Choroid plexus epithelial cell (primary cell): ENCODE measurements around the gene MCFD2.

Experiments
- DNase-seq: peaks from one replicate; pipeline ENCODE4 v3.0.0-alpha.2; 2010; ENCODE audit warnings: low read depth
- H3K4me3 ChIP-seq: 2 replicates; pipeline ENCODE4 v1.5.1; 2011; ENCODE audit warnings: low read depth, mild to moderate bottlenecking, control low read depth, low read length, moderate library complexity
- TF ChIP-seq, protein P1 (sequence below): conservative IDR thresholded peaks from 2 replicates; pipeline ENCODE4 v1.5.1; 2011; ENCODE audit warnings: low read depth, mild to moderate bottlenecking, control low read depth, inconsistent platforms, low read length, moderate library complexity

MCFD2 gene

DNA sequence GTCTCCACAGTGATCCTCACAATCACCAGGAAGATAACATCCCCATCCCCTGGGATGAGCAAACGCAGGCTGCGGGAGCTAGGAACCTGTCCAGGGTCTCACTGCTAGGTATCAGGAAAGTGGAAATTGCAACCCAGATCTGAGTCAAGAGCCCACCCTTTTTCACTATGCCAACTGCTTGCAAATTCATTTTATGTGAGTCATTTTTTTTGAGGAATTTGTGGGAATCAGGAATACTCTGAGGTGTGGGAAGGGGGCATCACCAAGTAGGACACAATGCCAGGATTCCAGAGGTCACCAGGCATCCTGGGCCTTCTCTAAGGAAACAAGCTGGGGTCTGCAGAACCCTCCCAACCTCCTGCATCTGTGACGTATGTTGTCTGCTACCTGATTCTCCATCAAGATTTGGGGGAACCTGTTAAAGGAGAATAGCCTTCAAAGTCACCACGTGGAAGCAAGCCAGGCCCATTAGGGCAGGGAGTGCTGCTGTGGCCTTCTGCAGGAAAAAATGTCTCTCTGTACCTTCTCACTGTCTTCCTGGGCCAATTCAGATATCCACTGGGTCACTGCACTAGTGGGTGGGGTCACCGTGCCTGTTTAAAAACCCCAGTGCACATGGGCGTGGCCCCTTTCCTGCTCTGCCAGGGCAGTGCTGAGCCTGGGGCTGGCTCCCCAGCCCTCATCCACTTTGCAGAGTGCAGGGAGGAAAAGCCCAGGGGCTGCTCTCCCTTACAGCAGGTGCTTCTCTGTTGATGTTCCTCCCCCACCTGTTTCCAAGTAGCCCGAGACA is 50.2 kb downstream of the MCFD2 start:
- TF ChIP-seq, protein P1, sequence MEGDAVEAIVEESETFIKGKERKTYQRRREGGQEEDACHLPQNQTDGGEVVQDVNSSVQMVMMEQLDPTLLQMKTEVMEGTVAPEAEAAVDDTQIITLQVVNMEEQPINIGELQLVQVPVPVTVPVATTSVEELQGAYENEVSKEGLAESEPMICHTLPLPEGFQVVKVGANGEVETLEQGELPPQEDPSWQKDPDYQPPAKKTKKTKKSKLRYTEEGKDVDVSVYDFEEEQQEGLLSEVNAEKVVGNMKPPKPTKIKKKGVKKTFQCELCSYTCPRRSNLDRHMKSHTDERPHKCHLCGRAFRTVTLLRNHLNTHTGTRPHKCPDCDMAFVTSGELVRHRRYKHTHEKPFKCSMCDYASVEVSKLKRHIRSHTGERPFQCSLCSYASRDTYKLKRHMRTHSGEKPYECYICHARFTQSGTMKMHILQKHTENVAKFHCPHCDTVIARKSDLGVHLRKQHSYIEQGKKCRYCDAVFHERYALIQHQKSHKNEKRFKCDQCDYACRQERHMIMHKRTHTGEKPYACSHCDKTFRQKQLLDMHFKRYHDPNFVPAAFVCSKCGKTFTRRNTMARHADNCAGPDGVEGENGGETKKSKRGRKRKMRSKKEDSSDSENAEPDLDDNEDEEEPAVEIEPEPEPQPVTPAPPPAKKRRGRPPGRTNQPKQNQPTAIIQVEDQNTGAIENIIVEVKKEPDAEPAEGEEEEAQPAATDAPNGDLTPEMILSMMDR = no peak
- DNase-seq = no peak
- H3K4me3 ChIP-seq = no peak overlapping the region

DNA sequence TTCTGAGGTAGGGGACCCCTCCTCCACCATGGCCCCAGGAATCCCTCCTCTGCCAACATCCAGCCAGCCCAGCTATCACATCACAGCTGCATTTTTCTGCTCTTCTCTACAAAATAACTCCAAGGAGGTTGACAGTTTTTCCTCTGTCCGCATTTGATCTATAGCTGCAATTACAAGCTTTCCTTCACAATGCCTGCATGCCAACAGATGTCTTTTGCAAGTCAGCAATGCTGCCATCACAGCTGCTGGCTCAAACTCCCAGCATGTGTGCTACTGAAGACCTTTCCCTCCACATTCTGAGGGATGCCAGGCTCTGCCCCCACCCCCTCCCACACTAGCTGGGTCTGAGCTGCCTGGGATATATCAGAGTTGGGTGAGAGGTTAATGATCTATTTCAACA is 51.7 kb downstream of the MCFD2 start:
- H3K4me3 ChIP-seq = no peak overlapping the region
- no peak for DNase-seq
- TF ChIP-seq, protein P1 = no peak

DNA sequence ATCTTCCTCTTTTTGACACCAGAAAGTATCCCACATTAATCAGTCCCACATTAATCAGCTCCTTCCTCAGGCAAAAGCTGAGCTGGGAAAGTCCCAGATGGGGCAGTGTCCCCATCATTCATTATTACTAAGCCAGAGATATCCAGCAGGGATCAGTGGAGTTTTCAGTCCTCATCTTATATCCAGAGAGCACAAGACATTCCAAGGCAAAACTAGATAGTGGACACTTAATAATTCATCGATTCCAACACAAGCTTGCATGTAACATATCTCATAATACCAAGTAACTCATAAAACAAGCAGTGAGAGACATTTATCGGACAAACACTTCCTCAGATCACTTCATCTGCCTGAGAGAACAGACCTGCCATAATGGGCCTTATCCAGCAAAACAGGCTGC is 53.1 kb downstream of the MCFD2 start:
- DNase-seq = no peak
- TF ChIP-seq, protein P1 = no peak
- H3K4me3 ChIP-seq = no peak overlapping the region

DNA sequence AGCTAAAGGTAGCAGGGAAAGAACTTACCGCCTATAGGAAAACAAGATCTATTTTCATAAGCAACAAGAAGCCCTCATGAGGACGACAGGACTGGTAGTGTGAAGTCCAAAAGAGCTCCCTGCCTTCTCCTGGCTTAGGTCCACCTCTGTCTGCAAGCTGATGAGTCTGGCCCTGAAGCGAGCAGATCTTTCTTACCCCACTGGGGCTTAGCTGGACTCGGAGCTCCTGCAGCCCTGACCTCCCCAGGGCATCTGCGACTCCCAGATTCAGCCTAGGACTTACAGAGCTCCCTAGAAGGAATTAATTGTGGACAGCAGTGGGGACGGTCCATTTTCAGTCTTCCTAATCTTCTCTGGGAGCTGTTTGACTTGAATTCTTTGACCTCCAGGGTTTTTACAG is 53.7 kb downstream of the MCFD2 start:
- no peak overlapping the region for H3K4me3 ChIP-seq
- DNase-seq = peak; percentile 21
- TF ChIP-seq, protein P1 = no peak

DNA sequence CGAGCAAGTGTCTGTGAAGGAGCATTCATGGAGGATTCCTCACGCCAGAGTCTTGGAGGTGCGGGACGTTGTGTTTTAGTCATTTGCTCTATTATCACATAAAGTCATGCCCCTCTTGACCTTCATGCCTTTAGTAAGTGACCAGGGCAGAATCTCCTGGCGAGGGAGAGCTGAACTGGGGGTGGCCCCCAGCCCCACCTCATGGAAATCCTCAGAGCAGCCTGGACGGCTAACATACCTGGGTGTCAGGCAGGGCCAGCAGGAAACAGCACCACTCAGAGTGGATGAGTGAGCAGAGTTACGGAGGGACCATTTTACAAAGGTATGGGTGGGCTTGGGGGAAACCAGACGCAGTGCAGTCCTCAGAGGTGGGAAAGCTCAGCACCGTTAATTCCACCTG is 56.1 kb downstream of the MCFD2 start:
- TF ChIP-seq, protein P1 = no peak
- H3K4me3 ChIP-seq = no peak overlapping the region
- no peak for DNase-seq

DNA sequence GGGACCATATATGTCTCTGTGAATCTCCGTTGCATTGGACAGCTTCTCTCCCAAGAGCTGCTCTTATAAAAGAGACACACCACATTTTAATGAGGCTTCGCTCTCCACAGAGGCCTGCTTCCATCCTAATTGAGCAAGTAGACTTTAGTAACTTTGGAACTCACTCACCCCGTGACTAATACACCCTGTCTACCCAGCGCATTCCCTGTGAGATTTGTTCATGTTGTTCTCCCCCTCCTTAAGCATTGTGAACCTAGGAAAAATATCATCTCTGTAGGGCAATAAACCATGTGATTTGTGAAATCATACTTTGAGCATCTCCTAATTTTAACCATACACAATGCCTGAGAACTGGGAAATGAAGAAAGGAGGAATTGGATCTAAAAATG is 56.9 kb downstream of the MCFD2 start:
- TF ChIP-seq, protein P1 = no peak
- DNase-seq = peak; percentile 90
- H3K4me3 ChIP-seq = no peak overlapping the region
